Adrenal gland (tissue), 5 donors: ENCODE data around the gene INF2.

Experiments used
- CTCF ChIP-seq, 6 experiments: fragments of 450-650 bp in 4 of 6; fragments of 200-600 bp in 2 of 6; sonication (generic) in 1 of 6; IDR thresholded peaks; 1 replicate in 5 of 6; 2 replicates in 1 of 6; pipeline versions ENCODE4 v1.5.1 to v1.8.0; 2016 to 2021; ENCODE audit warnings: antibody characterized with exemption in 6 of 6, mild to moderate bottlenecking in 2 of 6, moderate library complexity in 1 of 6
- POLR2A ChIP-seq, 2 donors: fragments of 450-650 bp; IDR thresholded peaks; one replicate each; pipeline ENCODE4 v1.6.1; 2017; ENCODE audit warnings: antibody characterized with exemption in 2 of 2, mild to moderate bottlenecking in 2 of 2, moderate library complexity in 1 of 2
- donor health status: DM: no; HTN: no; CAD: no.

DNA sequence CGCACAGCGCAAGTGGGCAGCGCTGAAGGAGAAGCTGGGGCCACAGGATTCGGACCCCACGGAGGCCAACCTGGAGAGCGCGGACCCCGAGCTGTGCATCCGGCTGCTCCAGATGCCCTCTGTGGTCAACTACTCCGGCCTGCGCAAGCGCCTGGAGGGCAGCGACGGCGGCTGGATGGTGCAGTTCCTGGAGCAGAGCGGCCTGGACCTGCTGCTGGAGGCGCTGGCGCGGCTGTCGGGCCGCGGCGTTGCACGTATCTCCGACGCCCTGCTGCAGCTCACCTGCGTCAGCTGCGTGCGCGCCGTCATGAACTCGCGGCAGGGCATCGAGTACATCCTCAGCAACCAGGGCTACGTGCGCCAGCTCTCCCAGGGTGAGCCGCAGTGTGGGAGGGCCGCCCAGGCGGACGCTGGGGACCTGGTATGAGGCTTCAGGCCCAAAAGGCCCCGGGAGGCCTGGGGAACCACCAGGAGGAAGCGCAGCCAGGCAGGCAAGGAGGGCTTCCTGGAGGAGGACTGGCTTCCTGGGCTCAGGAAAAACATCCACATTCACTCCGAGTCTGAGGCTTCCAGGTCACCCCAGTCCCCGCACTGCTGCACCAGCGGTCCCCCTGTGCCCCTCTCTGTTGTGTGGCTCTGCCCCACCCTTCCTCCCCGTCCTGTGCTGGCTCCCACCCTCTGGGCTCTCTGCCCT is 12.1 kb downstream of the INF2 start:
- TF ChIP-seq CTCF (IDR thresholded peaks at IDR 0.05) (no peak), POLR2A (IDR thresholded peaks at IDR 0.05) (no peak)
